ENCODE results near the gene ABHD10. TPM values are rescaled to one million over a fixed set of nuclear protein-coding genes. Genes with fewer than 3 reads are reported as not detected.

ABHD10 gene
- total RNA-seq, 1 donor from 2014 or later: 17.6 TPM

- DNase-seq (ENCODE audit: low spot score): no peak
Observed at GRCh38 chr3:111963424-111963823, 15.4 kb upstream of the ABHD10 start.

DNA sequence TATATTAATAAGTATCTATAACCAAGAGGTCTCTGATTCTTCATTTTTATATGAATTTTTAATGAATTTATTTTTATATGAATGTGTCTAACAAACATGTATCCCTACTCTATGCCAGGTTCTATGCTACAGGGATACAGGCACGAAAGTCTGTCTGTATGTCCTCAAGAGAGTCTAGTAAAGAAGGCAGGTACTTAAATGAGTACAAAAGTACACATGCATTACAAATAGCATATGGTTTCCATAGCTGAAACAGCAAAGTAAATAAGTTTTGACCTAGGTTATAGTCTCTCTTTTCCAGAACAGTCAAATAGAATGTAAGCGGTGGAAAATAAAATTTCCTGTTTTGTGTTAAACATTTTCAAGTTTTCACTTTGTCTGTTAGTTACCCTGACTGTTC is 13.3 kb upstream of the ABHD10 start:
- DNase-seq (ENCODE audit: low spot score): no peak

GRCh38 chr3:111967068-111967467 is 11.8 kb upstream of the ABHD10 start:
- DNase-seq (ENCODE audit: low spot score): no peak

DNA sequence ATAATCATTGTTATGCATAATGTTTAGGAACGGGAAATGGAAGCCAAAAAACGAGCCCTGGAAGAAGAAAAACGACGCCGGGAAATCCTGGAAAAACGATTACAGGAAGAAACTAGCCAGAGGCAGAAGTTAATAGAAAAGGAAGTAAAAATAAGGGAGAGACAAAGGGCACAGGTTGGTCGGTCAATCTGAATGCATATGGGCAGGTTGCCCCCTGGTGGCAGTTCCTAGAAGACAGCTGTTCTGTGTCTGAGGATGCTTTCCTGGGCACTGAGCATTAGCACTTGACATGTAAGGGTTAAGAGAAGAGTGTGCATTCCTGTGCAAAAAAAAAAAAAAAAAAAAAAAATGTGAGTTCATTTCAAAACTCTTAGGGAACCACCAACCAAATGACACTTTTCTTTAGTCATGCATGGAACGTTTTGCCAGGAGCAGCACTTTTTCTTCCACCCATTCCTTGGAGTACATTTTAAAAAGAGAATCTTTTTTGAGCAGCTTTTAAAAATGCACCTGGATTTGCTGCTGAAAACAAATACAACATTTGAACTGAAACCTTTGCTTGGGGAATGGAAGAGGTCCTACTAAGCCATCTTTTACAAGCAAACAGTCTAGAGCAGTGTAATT is 11.1 kb upstream of the ABHD10 start:
- peak; percentile 89 for DNase-seq (ENCODE audit: low spot score)

GRCh38 chr3:111968319-111969054 is 10.3 kb upstream of the ABHD10 start:
- no peak for DNase-seq (ENCODE audit: low spot score)

DNA sequence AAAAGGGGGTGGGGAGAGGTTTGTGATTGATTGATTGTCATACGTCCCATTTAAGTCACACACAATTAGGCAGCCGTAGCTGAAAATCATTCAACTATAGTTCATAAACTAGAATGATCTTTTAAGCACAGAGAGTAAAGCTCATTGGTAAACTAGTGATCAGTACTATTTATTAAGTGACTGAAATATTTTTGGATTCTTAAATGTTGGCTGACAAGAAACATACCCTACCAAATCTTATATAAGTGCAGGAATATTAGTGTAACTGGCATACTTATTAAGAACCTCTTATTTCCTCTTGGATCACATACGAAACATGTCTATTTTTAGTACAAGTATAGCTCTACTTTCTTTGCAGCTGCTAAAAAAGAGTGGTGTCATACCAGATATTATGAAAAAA is 8.4 kb upstream of the ABHD10 start:
- no peak for DNase-seq (ENCODE audit: low spot score)

DNA sequence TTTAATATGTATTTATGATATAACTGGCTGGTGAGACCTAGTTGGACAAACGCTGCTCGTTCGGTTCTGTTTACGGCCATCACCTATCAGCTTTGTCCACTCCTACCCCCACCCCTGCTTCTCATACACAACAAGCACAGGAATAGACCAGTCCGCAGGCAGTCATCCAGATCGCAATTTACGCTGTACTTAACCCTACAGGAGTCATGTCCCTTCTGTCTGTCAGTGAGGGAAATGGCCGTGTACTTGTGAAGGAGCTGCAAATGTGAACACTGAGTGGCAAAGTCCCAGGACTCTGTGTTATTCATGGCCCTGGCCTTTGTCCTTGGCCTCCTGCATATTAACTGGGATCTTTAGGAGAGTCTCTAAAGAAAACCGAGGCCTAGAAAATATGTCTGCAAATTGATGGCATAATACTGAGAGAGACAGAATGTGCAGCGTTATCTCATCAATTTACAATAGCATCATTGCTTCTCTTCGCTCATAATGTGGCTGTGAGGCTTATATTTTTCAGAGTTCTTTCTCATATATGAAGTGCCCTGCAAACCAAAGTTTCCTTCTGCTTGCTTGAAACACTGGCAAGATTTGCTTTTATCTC is 7.2 kb upstream of the ABHD10 start:
- no peak for DNase-seq (ENCODE audit: low spot score)

- no peak for DNase-seq (ENCODE audit: low spot score)
Observed at GRCh38 chr3:111972891-111973290, 5.9 kb upstream of the ABHD10 start.

GRCh38 chr3:111975131-111975530 is 3.7 kb upstream of the ABHD10 start:
- no peak for DNase-seq (ENCODE audit: low spot score)

DNA sequence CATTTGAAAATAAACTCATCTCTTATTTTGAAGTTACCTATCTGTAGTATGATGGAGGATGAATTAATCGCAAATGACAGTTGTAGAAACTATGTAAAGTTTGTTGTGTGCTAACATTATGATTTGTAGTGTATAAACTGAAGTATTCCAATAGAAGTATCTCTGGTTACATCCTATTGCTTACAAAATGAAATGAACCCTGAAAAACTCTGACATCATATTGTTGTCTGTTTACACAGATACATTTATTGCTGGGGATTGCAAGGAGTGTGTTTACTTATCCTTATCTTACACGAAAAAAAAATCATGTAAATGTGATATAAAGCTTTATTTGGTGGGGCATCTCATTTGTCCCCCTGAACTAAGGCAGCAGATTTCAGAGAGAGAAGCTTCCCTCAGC is 2.6 kb upstream of the ABHD10 start:
- no peak for DNase-seq (ENCODE audit: low spot score)

GRCh38 chr3:111979434-111980038 is 710 bp downstream of the ABHD10 start:
- DNase-seq (ENCODE audit: low spot score): no peak

- no peak for DNase-seq (ENCODE audit: low spot score)
Observed at GRCh38 chr3:111980716-111981456, 2.1 kb downstream of the ABHD10 start.

DNA sequence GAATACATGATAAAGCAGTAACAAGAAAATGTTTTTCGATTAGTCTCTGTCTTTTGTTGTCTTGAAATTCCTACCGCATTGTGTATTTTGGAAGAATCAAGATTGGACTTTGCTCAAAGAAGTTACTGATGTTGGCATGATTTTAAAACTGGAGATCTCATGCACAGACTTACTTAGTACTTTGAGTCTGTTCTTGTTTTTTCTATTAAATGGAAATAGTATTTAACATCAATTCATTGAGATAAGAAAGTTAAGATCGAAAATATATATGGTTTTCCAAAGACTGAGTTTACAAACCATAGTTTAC is 2.6 kb downstream of the ABHD10 start:
- DNase-seq (ENCODE audit: low spot score): no peak

- no peak for DNase-seq (ENCODE audit: low spot score)
Observed at GRCh38 chr3:111984636-111985298, 5.9 kb downstream of the ABHD10 start.

- no peak for DNase-seq (ENCODE audit: low spot score)
Observed at GRCh38 chr3:111986800-111987199, 8.0 kb downstream of the ABHD10 start.

DNA sequence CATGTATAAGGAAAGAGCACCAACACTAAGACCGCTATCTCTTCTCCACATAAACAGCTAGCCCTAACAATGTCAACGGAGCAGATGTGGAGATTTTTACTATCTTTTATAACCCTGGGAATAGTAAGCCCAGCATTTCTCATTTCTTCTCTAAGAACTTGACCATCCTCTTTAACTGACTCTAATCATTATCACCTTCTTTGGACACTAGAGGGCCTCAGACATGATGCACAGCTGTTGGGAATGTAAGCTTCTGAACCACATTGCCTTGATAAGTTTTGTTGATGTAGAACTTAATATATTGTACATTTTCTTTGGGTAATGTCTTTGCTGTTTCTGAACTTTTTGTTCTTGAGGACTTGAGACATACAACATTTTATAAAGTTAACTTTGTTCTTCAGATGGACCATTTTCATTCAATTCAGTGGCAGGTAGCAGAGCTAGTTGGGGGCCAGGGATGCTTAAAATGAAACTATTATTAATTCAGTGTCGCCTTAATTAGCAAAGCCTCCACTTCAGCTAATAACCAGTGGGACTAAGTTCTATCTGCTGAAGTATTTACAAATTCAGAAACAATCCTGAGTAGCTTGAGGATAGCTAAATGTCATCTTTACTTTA is 10.3 kb downstream of the ABHD10 start:
- DNase-seq (ENCODE audit: low spot score): no peak

DNA sequence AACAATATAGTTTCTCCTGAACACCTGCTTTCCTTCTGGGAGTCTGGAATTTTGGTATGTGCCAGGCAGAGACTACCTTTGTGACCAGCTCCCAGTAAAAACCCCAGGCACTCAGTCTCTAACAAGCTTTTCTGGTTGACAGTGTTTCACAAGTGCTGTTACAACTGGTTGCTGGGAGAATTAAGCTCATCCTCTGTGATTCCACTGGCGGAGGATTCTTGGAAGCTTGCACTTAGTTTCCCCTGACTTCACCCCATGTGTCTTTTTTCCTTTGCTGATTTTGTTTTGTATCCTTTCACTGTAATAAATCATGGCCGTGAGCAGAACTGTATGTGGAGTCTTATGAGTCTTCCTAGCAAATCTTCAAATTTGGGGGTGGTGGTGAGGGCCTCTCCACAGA is 14.2 kb downstream of the ABHD10 start:
- no peak for DNase-seq (ENCODE audit: low spot score)

DNA sequence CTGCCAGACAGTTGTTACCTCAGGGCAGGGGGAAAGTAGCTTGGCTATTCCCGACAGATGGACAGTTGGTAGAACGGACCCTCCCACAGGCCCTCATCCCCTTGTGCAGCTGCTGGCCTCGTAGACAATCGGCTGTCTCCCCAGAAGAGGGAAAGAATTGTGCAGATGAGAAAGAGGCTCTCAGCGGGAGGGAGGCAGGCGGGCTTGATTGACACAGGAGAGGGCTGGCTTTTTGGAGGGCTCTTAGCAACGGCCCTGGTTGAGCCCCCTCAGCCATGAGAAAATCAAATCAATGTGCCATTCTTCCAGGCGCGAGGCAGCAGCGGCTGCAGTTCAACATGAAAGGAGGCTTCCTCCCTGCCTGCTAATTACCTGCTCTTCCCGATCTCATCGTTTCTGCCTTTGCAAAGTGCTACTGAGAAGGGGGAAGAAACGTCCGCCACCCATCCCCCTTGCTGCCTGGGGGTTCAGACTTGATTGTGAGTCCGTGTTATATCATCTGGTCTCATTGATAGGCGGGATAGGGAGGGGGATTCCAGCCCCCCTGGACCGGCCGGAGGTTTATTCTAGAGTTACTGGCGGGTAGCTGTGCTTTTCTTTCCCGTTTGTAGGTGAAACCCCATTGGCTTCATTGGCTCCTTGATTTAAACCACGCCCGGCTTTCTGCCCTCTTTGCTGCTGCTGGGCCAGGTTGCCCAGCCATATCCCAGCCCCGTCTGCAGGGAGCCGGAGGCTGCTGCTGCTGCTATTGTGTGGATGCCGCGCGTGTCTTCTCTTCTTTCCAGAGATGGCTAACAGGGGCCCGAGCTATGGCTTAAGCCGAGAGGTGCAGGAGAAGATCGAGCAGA is 20.0 kb downstream of the ABHD10 start, which contains the start of gene TAGLN3:
TAGLN3 (plus strand) TSS at position 287 of the 848 bp plus-strand sequence; CDS start at position 788, 501 bp downstream.
- no peak for DNase-seq (ENCODE audit: low spot score)

GRCh38 chr3:111999484-112000324 is 20.9 kb downstream of the ABHD10 start:
- DNase-seq (ENCODE audit: low spot score): no peak

Data from mesenteric fat pad (tissue), 1 donor.